B cell (primary cell): ENCODE results near the gene UQCRH. TPM values are rescaled to one million over a fixed set of nuclear protein-coding genes. Genes with fewer than 3 reads are reported as not detected.

Experiments used
- ATAC-seq: fragments of 200-7000 bp; cut with Tn5 transposase; one replicate; pipeline ENCODE4 v1.10.0; 2021; ENCODE audit warnings: low read depth, mild to moderate bottlenecking, moderate number of reproducible peaks, moderate library complexity
- CTCF ChIA-PET: fragments of 350-600 bp; sonication (Branson Sonifier 250); formaldehyde crosslinking; loops from one replicate; lab custom pipeline; 2021; ENCODE audit warnings: antibody characterized with exemption, inconsistent platforms; lab: Charles Lee
- POLR2A ChIA-PET: fragments of 350-600 bp; sonication (Branson Sonifier 250); formaldehyde crosslinking; loops from one replicate; lab custom pipeline; 2021; ENCODE audit warnings: antibody characterized with exemption; lab: Charles Lee
- DNase-seq: peaks from one replicate; pipeline ENCODE4 v3.0.0; 2013
- H2AFZ ChIP-seq: 2 replicates; pipeline ENCODE4 v1.6.1; 2012; ENCODE audit warnings: mild to moderate bottlenecking, low read depth, low read length; ENCODE audit not compliant: insufficient read depth, poor library complexity, severe bottlenecking
- H3K27ac ChIP-seq, 2 donors: 1 replicate in 1 of 2; 2 replicates in 1 of 2; pipeline ENCODE4 v1.5.1; 2012 to 2013; ENCODE audit warnings: low read length in 2 of 2, mild to moderate bottlenecking in 2 of 2, moderate library complexity in 1 of 2
- H3K27me3 ChIP-seq, 4 experiments: fragments of 200-600 bp in 1 of 4; sonication (generic) in 1 of 4; replicated peaks in 1 of 4; 1 replicate in 2 of 4; 2 replicates in 2 of 4; pipeline versions ENCODE4 v1.6.1 to v1.7.0; 2013 to 2016; ENCODE audit warnings: low read length in 3 of 4, mild to moderate bottlenecking in 2 of 4, mixed read lengths in 1 of 4, moderate library complexity in 1 of 4; ENCODE audit not compliant: insufficient read depth in 4 of 4, control insufficient read depth in 3 of 4; ENCODE audit errors: control extremely low read depth in 1 of 4
- H3K36me3 ChIP-seq, 2 experiments: replicated peaks in 1 of 2; 1 replicate in 1 of 2; 2 replicates in 1 of 2; pipeline versions ENCODE4 v1.6.1 to v1.7.1; 2013; ENCODE audit warnings: low read length in 1 of 2; ENCODE audit not compliant: insufficient read depth in 2 of 2, control insufficient read depth in 1 of 2; ENCODE audit errors: control extremely low read depth in 1 of 2, extremely low read depth in 1 of 2
- H3K4me1 ChIP-seq, 2 donors: fragments of 200-600 bp in 1 of 2; sonication (generic) in 1 of 2; 1 replicate in 1 of 2; 2 replicates in 1 of 2; pipeline versions ENCODE4 v1.5.1 to v1.6.1; 2013 to 2017; ENCODE audit warnings: low read length in 2 of 2; ENCODE audit not compliant: control insufficient read depth in 2 of 2, insufficient read depth in 2 of 2
- H3K4me2 ChIP-seq: replicated peaks from 2 replicates; pipeline ENCODE3; 2012; ENCODE audit warnings: mild to moderate bottlenecking, low read depth, low read length; ENCODE audit not compliant: poor library complexity, severe bottlenecking
- H3K4me3 ChIP-seq, 5 experiments: fragments of 200-600 bp in 1 of 5; sonication (generic) in 1 of 5; 1 replicate in 3 of 5; 2 replicates in 2 of 5; pipeline versions ENCODE4 v1.5.1 to v1.7.0; 2011 to 2016; ENCODE audit warnings: low read length in 4 of 5, mild to moderate bottlenecking in 4 of 5, low read depth in 2 of 5, control low read depth in 1 of 5, moderate library complexity in 1 of 5; ENCODE audit not compliant: insufficient read depth in 1 of 5; ENCODE audit errors: control extremely low read depth in 1 of 5, extremely low read depth in 1 of 5
- H3K79me2 ChIP-seq: fragments of 200-600 bp; sonication (generic); one replicate; pipeline ENCODE4 v1.6.0; 2016; ENCODE audit warnings: low read length; ENCODE audit not compliant: control insufficient read depth, insufficient read depth
- H3K9ac ChIP-seq: fragments of 200-600 bp; sonication (generic); 2 replicates; pipeline ENCODE4 v1.6.1; 2017; ENCODE audit warnings: mild to moderate bottlenecking, low read length, moderate library complexity
- H3K9me3 ChIP-seq, 3 donors: one replicate each; pipeline versions ENCODE4 v1.6.1 to v1.7.1; 2013; ENCODE audit warnings: low read length in 2 of 3; ENCODE audit not compliant: control insufficient read depth in 2 of 3, insufficient read depth in 1 of 3; ENCODE audit errors: control extremely low read depth in 1 of 3
- H4K20me1 ChIP-seq: 2 replicates; pipeline ENCODE4 v1.6.0; 2012; ENCODE audit warnings: mild to moderate bottlenecking, low read length; ENCODE audit not compliant: insufficient read depth, control insufficient read depth, poor library complexity, severe bottlenecking
- H3K27ac Mint-ChIP-seq: one replicate; pipeline ENCODE4 v1.8.0; 2021; ENCODE audit warnings: mixed read lengths
- H3K27me3 Mint-ChIP-seq: one replicate; pipeline ENCODE4 v1.8.0; 2021; ENCODE audit warnings: mixed read lengths
- H3K4me1 Mint-ChIP-seq: one replicate; pipeline ENCODE4 v1.8.0; 2021; ENCODE audit warnings: mixed read lengths
- H3K4me3 Mint-ChIP-seq: one replicate; pipeline ENCODE4 v1.8.0; 2021; ENCODE audit warnings: mixed read lengths
- H3K9me3 Mint-ChIP-seq: one replicate; pipeline ENCODE4 v1.8.0; 2022; ENCODE audit warnings: mixed read lengths; ENCODE audit not compliant: insufficient read depth
- EZH2 ChIP-seq: IDR thresholded peaks from 2 replicates; pipeline ENCODE4 v1.6.1; 2012; ENCODE audit warnings: borderline replicate concordance, low read depth, mild to moderate bottlenecking, moderate library complexity, low read length; ENCODE audit not compliant: insufficient read depth, poor library complexity, severe bottlenecking
- WGBS: methylation state at CpG from one replicate; pipeline ENCODE4 v1.1.5; 2013; ENCODE audit warnings: missing lambda C conversion rate; ENCODE audit not compliant: insufficient coverage; 5-methylcytosine and 5-hydroxymethylcytosine counted together
- intact Hi-C: fragments of 100-400 bp; cut with micrococcal nuclease; formaldehyde crosslinking; loops from one replicate; pipeline ENCODE4 v1.10.0; 2022
- polyA plus RNA-seq: library from polyadenylated mRNA; depleted of rRNA; stranded (reverse); fragments of >200 nt; gene quantifications from 2 replicates; pipeline ENCODE4 v1.2.3, GENCODE V29; 2012
- total RNA-seq, 2 donors: library from RNA; stranded (reverse); fragments of 120-200 nt in 1 of 2; gene quantifications; 1 replicate in 1 of 2; 2 replicates in 1 of 2; pipeline versions ENCODE4 v1.2.3 to v1.2.4, GENCODE V29; 2013 to 2022
- TF ChIP-seq, protein P1 (sequence below): fragments of 200-600 bp; IDR thresholded peaks from one replicate; pipeline ENCODE4 v1.8.0; 2022; ENCODE audit warnings: antibody characterized with exemption, mild to moderate bottlenecking

Gene UQCRH
- total and polyA plus RNA-seq, 2 donors (not counting 1 experiment from before 2014, with no cell fraction given), result 146 to 310 TPM

- no peaks in the 10 kb centered on the region for H4K20me1 ChIP-seq
- no peak overlapping the region for H3K27ac ChIP-seq
- H3K27me3 Mint-ChIP-seq, result no peaks in the 10 kb centered on the region
- no peak overlapping the region for H3K9ac ChIP-seq
- WGBS, result 86% methylated on average over 1 of the region's 1 CpG
- no peak overlapping the region for H3K4me2 ChIP-seq
- intact Hi-C loops, result no loop called here
- no peak for ATAC-seq
- ChIA-PET POLR2A (no interaction called here), CTCF (interaction anchor here (1.8 kb wide), 1 partner anchor 64 kb away, joined by 4 read pairs; no protein-coding TSS in a partner anchor)
- no peaks in the 10 kb centered on the region for H3K4me1 ChIP-seq
- H3K27ac Mint-ChIP-seq, result no peak overlapping the region
- H3K9me3 ChIP-seq, result no peaks in the 10 kb centered on the region
- H3K27me3 ChIP-seq, result no peaks in the 10 kb centered on the region
- H2AFZ ChIP-seq, result no peak overlapping the region
- H3K79me2 ChIP-seq, result no peaks in the 10 kb centered on the region
- no peak for TF ChIP-seq EZH2
- TF ChIP-seq, protein P1, sequence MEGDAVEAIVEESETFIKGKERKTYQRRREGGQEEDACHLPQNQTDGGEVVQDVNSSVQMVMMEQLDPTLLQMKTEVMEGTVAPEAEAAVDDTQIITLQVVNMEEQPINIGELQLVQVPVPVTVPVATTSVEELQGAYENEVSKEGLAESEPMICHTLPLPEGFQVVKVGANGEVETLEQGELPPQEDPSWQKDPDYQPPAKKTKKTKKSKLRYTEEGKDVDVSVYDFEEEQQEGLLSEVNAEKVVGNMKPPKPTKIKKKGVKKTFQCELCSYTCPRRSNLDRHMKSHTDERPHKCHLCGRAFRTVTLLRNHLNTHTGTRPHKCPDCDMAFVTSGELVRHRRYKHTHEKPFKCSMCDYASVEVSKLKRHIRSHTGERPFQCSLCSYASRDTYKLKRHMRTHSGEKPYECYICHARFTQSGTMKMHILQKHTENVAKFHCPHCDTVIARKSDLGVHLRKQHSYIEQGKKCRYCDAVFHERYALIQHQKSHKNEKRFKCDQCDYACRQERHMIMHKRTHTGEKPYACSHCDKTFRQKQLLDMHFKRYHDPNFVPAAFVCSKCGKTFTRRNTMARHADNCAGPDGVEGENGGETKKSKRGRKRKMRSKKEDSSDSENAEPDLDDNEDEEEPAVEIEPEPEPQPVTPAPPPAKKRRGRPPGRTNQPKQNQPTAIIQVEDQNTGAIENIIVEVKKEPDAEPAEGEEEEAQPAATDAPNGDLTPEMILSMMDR, result no peak
- DNase-seq, result no peak
- no peaks in the 10 kb centered on the region for H3K9me3 Mint-ChIP-seq
- H3K4me3 Mint-ChIP-seq, result no peak overlapping the region
- no peak overlapping the region for H3K4me3 ChIP-seq
- no peaks in the 10 kb centered on the region for H3K4me1 Mint-ChIP-seq
- H3K36me3 ChIP-seq, result peaks cover 4 to 45% of the 10 kb centered on the region in 2 experiments
These were observed 19.4 kb upstream of the UQCRH start for GRCh38 chr1:46284058-46284457.

- no peak for ATAC-seq
- no peaks in the 10 kb centered on the region for H3K9me3 ChIP-seq
- H3K4me1 ChIP-seq, result no peaks in the 10 kb centered on the region
- intact Hi-C loops, result no loop called here
- no peaks in the 10 kb centered on the region for H3K79me2 ChIP-seq
- H3K9me3 Mint-ChIP-seq, result no peaks in the 10 kb centered on the region
- H3K4me2 ChIP-seq, result no peak overlapping the region
- no peak overlapping the region for H3K4me3 Mint-ChIP-seq
- no peaks in the 10 kb centered on the region for H3K27me3 Mint-ChIP-seq
- ChIA-PET POLR2A (no interaction called here), CTCF (interaction anchor here (1.3 to 1.8 kb wide), 2 partner anchors 61 to 63 kb away, joined by 3 to 4 read pairs; no protein-coding TSS in a partner anchor)
- TF ChIP-seq EZH2, result no peak
- TF ChIP-seq, protein P1, result no peak
- H2AFZ ChIP-seq, result no peak overlapping the region
- peaks cover 4 to 41% of the 10 kb centered on the region in 2 experiments for H3K36me3 ChIP-seq
- WGBS, result 89% methylated on average over 3 of the region's 3 CpGs
- no peak overlapping the region for H3K9ac ChIP-seq
- H3K4me3 ChIP-seq, result no peak overlapping the region
- H3K27ac Mint-ChIP-seq, result no peak overlapping the region
- no peak overlapping the region for H3K27ac ChIP-seq
- no peak for DNase-seq
- H3K4me1 Mint-ChIP-seq, result no peaks in the 10 kb centered on the region
- no peaks in the 10 kb centered on the region for H3K27me3 ChIP-seq
- H4K20me1 ChIP-seq, result no peaks in the 10 kb centered on the region
These were observed 18.6 kb upstream of the UQCRH start for GRCh38 chr1:46284597-46285564.
